Esophagus muscularis mucosa (tissue), 3 donors: ENCODE results near the gene ARHGAP32.
"Not testable (repeated sequence)": the region's sequence is repeated elsewhere in the genome, so short reads cannot be mapped to it uniquely, and the experiment has no call there.

ENCODE experiments used
- CTCF ChIP-seq, 3 experiments: fragments of 200-600 bp in 2 of 3; fragments of 450-650 bp in 1 of 3; sonication (generic) in 2 of 3; IDR thresholded peaks; one replicate each; pipeline ENCODE4 v1.5.1; 2017 to 2019; ENCODE audit warnings: antibody characterized with exemption in 3 of 3, mild to moderate bottlenecking in 2 of 3, moderate library complexity in 1 of 3
- POLR2A ChIP-seq: fragments of 450-650 bp; IDR thresholded peaks from one replicate; pipeline ENCODE4 v1.6.1; 2017; ENCODE audit warnings: antibody characterized with exemption, moderate library complexity, mild to moderate bottlenecking, low read depth
- POLR2AphosphoS5 ChIP-seq, 2 donors: sonication (generic); formaldehyde crosslinking; IDR thresholded peaks; one replicate each; pipeline ENCODE4 v1.6.1; 2017; ENCODE audit warnings: antibody characterized with exemption in 2 of 2

DNA sequence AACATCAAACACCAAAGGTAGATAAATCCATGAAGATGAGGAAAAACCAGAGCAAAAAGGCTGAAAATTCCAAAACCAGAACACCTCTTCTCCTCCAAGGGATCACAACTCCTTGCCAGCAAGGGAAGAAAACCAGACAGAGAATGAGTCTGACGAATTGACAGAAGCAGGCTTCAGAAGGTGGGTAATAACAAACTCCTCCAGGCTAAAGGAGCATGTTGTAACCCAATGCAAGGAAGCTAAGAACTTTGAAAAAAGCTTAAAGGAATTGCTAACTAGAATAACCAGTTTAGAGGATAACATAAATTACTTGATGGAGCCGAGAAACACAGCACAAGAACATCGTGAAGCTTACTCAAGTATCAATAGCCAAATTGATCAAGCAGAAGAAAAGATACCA lies 35.0 kb downstream of the ARHGAP32 start:
- not testable (repeated sequence) for TF ChIP-seq CTCF (IDR thresholded peaks at IDR 0.05); POLR2A; POLR2AphosphoS5 (IDR thresholded peaks at IDR 0.05)
